ENCODE measurements around the gene CHKA.

GRCh38 chr11:68167474-68167873 is 46.3 kb upstream of the CHKA start:
- no peak for TF ChIP-seq POLR2A (IDR thresholded peaks at IDR 0.05)
- TF ChIP-seq, protein P1, sequence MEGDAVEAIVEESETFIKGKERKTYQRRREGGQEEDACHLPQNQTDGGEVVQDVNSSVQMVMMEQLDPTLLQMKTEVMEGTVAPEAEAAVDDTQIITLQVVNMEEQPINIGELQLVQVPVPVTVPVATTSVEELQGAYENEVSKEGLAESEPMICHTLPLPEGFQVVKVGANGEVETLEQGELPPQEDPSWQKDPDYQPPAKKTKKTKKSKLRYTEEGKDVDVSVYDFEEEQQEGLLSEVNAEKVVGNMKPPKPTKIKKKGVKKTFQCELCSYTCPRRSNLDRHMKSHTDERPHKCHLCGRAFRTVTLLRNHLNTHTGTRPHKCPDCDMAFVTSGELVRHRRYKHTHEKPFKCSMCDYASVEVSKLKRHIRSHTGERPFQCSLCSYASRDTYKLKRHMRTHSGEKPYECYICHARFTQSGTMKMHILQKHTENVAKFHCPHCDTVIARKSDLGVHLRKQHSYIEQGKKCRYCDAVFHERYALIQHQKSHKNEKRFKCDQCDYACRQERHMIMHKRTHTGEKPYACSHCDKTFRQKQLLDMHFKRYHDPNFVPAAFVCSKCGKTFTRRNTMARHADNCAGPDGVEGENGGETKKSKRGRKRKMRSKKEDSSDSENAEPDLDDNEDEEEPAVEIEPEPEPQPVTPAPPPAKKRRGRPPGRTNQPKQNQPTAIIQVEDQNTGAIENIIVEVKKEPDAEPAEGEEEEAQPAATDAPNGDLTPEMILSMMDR (IDR thresholded peaks at IDR 0.05): no peak

All from thyroid gland (tissue), 4 donors.